HepG2 (cell line): Measurements from ENCODE around the gene IGF1. TPM values are rescaled to one million over a fixed set of nuclear protein-coding genes. Genes with fewer than 3 reads are reported as not detected.

Experiments used
- ATAC-seq: fragments of 200-7000 bp; cut with Tn5 transposase; 3 replicates; pipeline ENCODE4 v1.9.1; 2020; ENCODE audit warnings: mild to moderate bottlenecking, moderate library complexity
- BruUV-seq: library from RNA; stranded (reverse); fragments of 400-500 nt; replicated peaks from 2 replicates; lab custom pipeline; 2021; lab: Mats Ljungman, UMichigan
- CTCF ChIA-PET: fragments of 300-600 bp; formaldehyde crosslinking; extraction: SDS; loops from one replicate; lab custom pipeline; 2021; ENCODE audit warnings: low total read pairs, inconsistent platforms, low intra/inter-chr PET ratio; lab: Yijun Ruan, JAX
- POLR2A ChIA-PET: fragments of 350-600 bp; sonication (Branson Sonifier 250); formaldehyde crosslinking; loops from one replicate; lab custom pipeline; 2020; ENCODE audit warnings: antibody characterized with exemption, inconsistent platforms; lab: Yijun Ruan, JAX
- DNase-seq: peaks from one replicate; pipeline ENCODE4 v3.0.0-alpha.2; 2015; ENCODE audit warnings: low spot score
- FAIRE-seq: peaks from 3 replicates; lab custom pipeline; 2011; peaks lifted over from hg19 to GRCh38; lab: Jason Lieb, UNC
- H2AFZ ChIP-seq: one replicate; pipeline ENCODE4 v1.6.1; 2011; ENCODE audit warnings: low read length, inconsistent platforms
- H3K27ac ChIP-seq: fragments of 300-600 bp; 3 replicates; pipeline ENCODE4 v1.8.0; 2011; ENCODE audit warnings: mixed run types, mild to moderate bottlenecking, mixed read lengths, low read length, inconsistent platforms; ENCODE audit not compliant: insufficient read depth; ENCODE audit errors: extremely low read length
- H3K27me3 ChIP-seq, 2 experiments: fragments of 200-600 bp in 1 of 2; 2 replicates in 1 of 2; 3 replicates in 1 of 2; pipeline versions ENCODE4 v1.6.0 to v1.8.0; 2011; ENCODE audit warnings: low read length in 2 of 2, mild to moderate bottlenecking in 2 of 2, moderate library complexity in 2 of 2, inconsistent platforms in 1 of 2; ENCODE audit not compliant: insufficient read depth in 2 of 2, control insufficient read depth in 1 of 2
- H3K36me3 ChIP-seq, 2 experiments: fragments of 200-600 bp in 1 of 2; replicated peaks in 1 of 2; 2 replicates in 1 of 2; 3 replicates in 1 of 2; pipeline versions ENCODE4 v1.5.1 to v1.8.0; 2011; ENCODE audit warnings: low read length in 2 of 2, inconsistent platforms in 1 of 2; ENCODE audit not compliant: insufficient read depth in 2 of 2, control insufficient read depth in 1 of 2
- H3K4me1 ChIP-seq: 2 replicates; pipeline ENCODE4 v1.5.1; 2012; ENCODE audit warnings: low read length, inconsistent platforms; ENCODE audit not compliant: insufficient read depth
- H3K4me2 ChIP-seq: 2 replicates; pipeline ENCODE4 v1.6.0; 2011; ENCODE audit warnings: low read depth, low read length, inconsistent platforms
- H3K4me3 ChIP-seq, 3 experiments: fragments of 200-600 bp in 1 of 3; sonication (generic), shearing (Covaris generic) in 1 of 3; replicated peaks in 1 of 3; 2 replicates each; pipeline ENCODE4 v1.5.1; 2011 to 2016; ENCODE audit warnings: low read length in 3 of 3, inconsistent platforms in 2 of 3, low read depth in 2 of 3, mild to moderate bottlenecking in 2 of 3, control low read depth in 1 of 3, mixed read lengths in 1 of 3; ENCODE audit not compliant: insufficient read depth in 1 of 3
- H3K79me2 ChIP-seq: one replicate; pipeline ENCODE4 v1.6.1; 2011; ENCODE audit warnings: low read length, inconsistent platforms; ENCODE audit not compliant: insufficient read depth
- H3K9ac ChIP-seq: 2 replicates; pipeline ENCODE4 v1.6.0; 2011; ENCODE audit warnings: mild to moderate bottlenecking, low read depth, low read length, inconsistent platforms; ENCODE audit not compliant: insufficient read depth
- H3K9me3 ChIP-seq: 2 replicates; pipeline ENCODE4 v1.5.1; 2012; ENCODE audit warnings: mild to moderate bottlenecking, low read length
- H4K20me1 ChIP-seq: 2 replicates; pipeline ENCODE4 v1.6.0; 2011; ENCODE audit warnings: inconsistent platforms, mild to moderate bottlenecking, low read length, moderate library complexity; ENCODE audit not compliant: insufficient read depth
- ARID2 ChIP-seq: sonication (generic); formaldehyde crosslinking; IDR thresholded peaks from 2 replicates; pipeline ENCODE4 v1.8.1; 2022; ENCODE audit warnings: mild to moderate bottlenecking, missing genetic modification reagents, borderline replicate concordance
- ARNTL ChIP-seq: sonication (generic); formaldehyde crosslinking; IDR thresholded peaks from 2 replicates; pipeline ENCODE4 v1.4.0; 2020; ENCODE audit warnings: mild to moderate bottlenecking, missing genetic modification reagents
- CREB1 ChIP-seq, 2 experiments: fragments of 450-650 bp in 1 of 2; IDR thresholded peaks; 2 replicates each; pipeline ENCODE4 v1.6.1; 2016 to 2017; ENCODE audit warnings: control low read depth in 1 of 2, mild to moderate bottlenecking in 1 of 2, missing compliant biosample characterization in 1 of 2, missing genetic modification characterization in 1 of 2
- EZH2 ChIP-seq: conservative IDR thresholded peaks from 2 replicates; pipeline ENCODE4 v1.6.1; 2012; ENCODE audit warnings: mild to moderate bottlenecking, low read depth, low read length, moderate library complexity
- FIP1L1 ChIP-seq: fragments of 200-400 bp; formaldehyde crosslinking; IDR thresholded peaks from 2 replicates; pipeline ENCODE4 v1.6.1; 2018; ENCODE audit warnings: low read depth, mild to moderate bottlenecking, low read length, moderate library complexity, borderline replicate concordance; ENCODE audit not compliant: insufficient read depth
- ZBTB21 ChIP-seq: sonication (generic); formaldehyde crosslinking; IDR thresholded peaks from 2 replicates; pipeline ENCODE4 v1.4.0; 2020; ENCODE audit warnings: missing genetic modification reagents
- ZNF12 ChIP-seq: sonication (generic); formaldehyde crosslinking; IDR thresholded peaks from 2 replicates; pipeline ENCODE4 v1.5.0; 2020; ENCODE audit warnings: missing genetic modification reagents
- ZNF282 ChIP-seq: fragments of 450-650 bp; IDR thresholded peaks from 2 replicates; pipeline ENCODE4 v1.6.1; 2018; ENCODE audit not compliant: partially characterized antibody
- ZNF577 ChIP-seq: sonication (generic); formaldehyde crosslinking; IDR thresholded peaks from 2 replicates; pipeline ENCODE4 v1.4.0; 2020; ENCODE audit warnings: mild to moderate bottlenecking, low read depth, missing genetic modification reagents, borderline replicate concordance
- ZNF749 ChIP-seq: sonication (generic); formaldehyde crosslinking; IDR thresholded peaks from 2 replicates; pipeline ENCODE4 v1.8.0; 2022; ENCODE audit warnings: mild to moderate bottlenecking, missing genetic modification reagents, moderate library complexity, borderline replicate concordance
- WGBS: methylation state at CpG from one replicate; pipeline ENCODE4 v1.1.6; 2017; ENCODE audit warnings: low lambda C conversion rate; 5-methylcytosine and 5-hydroxymethylcytosine counted together
- in situ Hi-C: cut with HindIII; loops from 2 replicates; pipeline ENCODE4 v1.10.0; 2017; ENCODE audit warnings: low pct_unique_long_range_greater_than_20kb; ENCODE audit not compliant: extremely low pct_ligation_motif_present
- intact Hi-C: fragments of 100-400 bp; cut with micrococcal nuclease; formaldehyde crosslinking; loops from one replicate; pipeline ENCODE4 v1.10.0; 2022; ENCODE audit not compliant: unreplicated experiment
- polyA plus RNA-seq, 8 experiments: library from polyadenylated mRNA; depleted of rRNA in 3 of 8; stranded (reverse) in 7 of 8; unstranded in 1 of 8; fragments of >200 nt; fragmentation: Illumina TruSeq in 4 of 8; extraction: Trizol in 4 of 8; gene quantifications; 2 replicates each; pipeline versions ENCODE4 v1.2.1 to v1.2.3, GENCODE V29; 2011 to 2016; ENCODE audit warnings: low read depth in 4 of 8, missing spikeins in 1 of 8, mixed read lengths in 1 of 8; ENCODE audit not compliant: insufficient read depth in 1 of 8
- total RNA-seq, 5 experiments: library from RNA; depleted of rRNA; stranded (reverse); fragments of >200 nt; fragmentation: Illumina TruSeq; extraction: Trizol; gene quantifications; 2 replicates each; pipeline ENCODE4 v1.2.3, GENCODE V29; 2016; ENCODE audit warnings: low read depth in 1 of 5
- TF ChIP-seq, protein P1 (sequence below): fragments of 450-650 bp; IDR thresholded peaks from 2 replicates; pipeline ENCODE4 v1.6.1; 2017
- TF ChIP-seq, protein P2 (sequence below): sonication (generic); formaldehyde crosslinking; IDR thresholded peaks from 2 replicates; pipeline ENCODE4 v1.5.1; 2020; ENCODE audit warnings: mild to moderate bottlenecking, missing genetic modification reagents, borderline replicate concordance

IGF1 gene
- total and polyA plus RNA-seq, 2 of the 13 experiments (the other 11 are each of a cell fraction or from before 2014, with no cell fraction given) = not detected

DNA sequence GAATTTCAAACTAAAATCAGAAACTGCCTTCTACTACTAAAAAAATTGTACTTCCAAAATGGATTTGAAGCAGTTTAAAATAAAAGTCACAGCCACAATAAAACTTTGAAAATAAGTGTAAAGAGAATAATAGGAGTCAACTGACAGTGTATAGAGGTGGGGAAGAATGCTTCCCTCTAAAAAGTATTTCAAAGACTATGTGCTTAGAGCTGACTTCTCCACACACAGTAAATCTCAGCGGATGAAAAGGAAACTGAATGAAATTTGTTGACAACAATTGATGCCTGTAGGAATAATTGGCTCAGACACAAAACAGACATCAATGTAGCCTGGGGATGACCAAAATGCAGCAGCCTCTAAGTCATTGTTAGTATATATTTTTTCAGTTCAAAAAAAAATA, 7.9 kb downstream of the IGF1 start:
- Histone ChIP-seq H3K79me2 (no peaks in the 10 kb centered on the region), H4K20me1 (no peaks in the 10 kb centered on the region), H2AFZ (no peak overlapping the region), H3K27me3 (peaks cover 0 to 1% of the 10 kb centered on the region in 2 experiments; a peak in 1 of 5 replicates), H3K4me2 (no peak overlapping the region), H3K27ac (no peak overlapping the region)
- 4% methylated on average over 1 of the region's 1 CpG for WGBS
- in situ Hi-C loops (no loop called here), intact Hi-C loops (no loop called here)
- FAIRE-seq (no peak), ATAC-seq (no peak)
- ChIA-PET CTCF (no interaction called here), POLR2A (no interaction called here)
- no TSS peak for BruUV-seq
- no peak for TF ChIP-seq ZNF577
- TF ChIP-seq ZBTB21 (CRISPR knock-in tag) = no peak
- TF ChIP-seq ARNTL (CRISPR knock-in tag) = no peak
- no peak for TF ChIP-seq ZNF749 (CRISPR knock-in tag)
- TF ChIP-seq ZNF282 = no peak
- TF ChIP-seq ARID2 = no peak
- no peak for TF ChIP-seq ZNF12
- TF ChIP-seq, all 625 proteins: peak for 0
- no peaks in the 10 kb centered on the region for H3K4me1 ChIP-seq
- no peaks in the 10 kb centered on the region for H3K9me3 ChIP-seq
- no peaks in the 10 kb centered on the region for H3K36me3 ChIP-seq
- DNase-seq = no peak
- no peak overlapping the region for H3K9ac ChIP-seq
- no peak overlapping the region for H3K4me3 ChIP-seq

DNA sequence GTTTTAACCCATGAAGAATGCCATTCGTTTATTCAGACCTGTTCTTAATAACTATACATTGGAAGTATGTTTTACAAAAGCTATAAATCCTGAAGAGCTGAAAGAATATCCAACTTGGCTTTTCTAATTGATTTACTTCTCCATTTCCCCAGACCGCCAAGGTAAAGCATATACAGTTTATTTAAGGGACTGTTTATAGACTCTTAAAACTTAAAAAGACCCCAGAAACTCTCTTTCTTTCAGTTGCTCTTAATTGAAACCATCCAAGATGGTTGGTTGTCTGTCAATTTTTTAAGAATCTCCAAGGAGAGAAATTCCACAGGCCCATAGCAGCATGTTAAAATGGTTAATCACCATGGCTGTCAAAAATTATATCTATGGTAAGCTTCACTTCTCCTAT, 8.8 kb downstream of the IGF1 start:
- H3K4me1 ChIP-seq = no peaks in the 10 kb centered on the region
- no peak overlapping the region for H3K4me3 ChIP-seq
- no peaks in the 10 kb centered on the region for H4K20me1 ChIP-seq
- intact Hi-C loops (no loop called here), in situ Hi-C loops (no loop called here)
- POLR2A ChIA-PET = no interaction called here
- no TSS peak for BruUV-seq
- ATAC-seq (no peak), FAIRE-seq (no peak), DNase-seq (no peak)
- no peak overlapping the region for H2AFZ ChIP-seq
- H3K4me2 ChIP-seq = no peak overlapping the region
- H3K27me3 ChIP-seq = peaks cover 0 to 1% of the 10 kb centered on the region in 2 experiments; a peak in 1 of 5 replicates
- no peak overlapping the region for H3K9ac ChIP-seq
- H3K27ac ChIP-seq = no peak overlapping the region
- no peaks in the 10 kb centered on the region for H3K36me3 ChIP-seq
- H3K79me2 ChIP-seq = no peaks in the 10 kb centered on the region
- no peaks in the 10 kb centered on the region for H3K9me3 ChIP-seq
- WGBS = 21% methylated on average over 2 of the region's 2 CpGs
- CTCF ChIA-PET = no interaction called here
- TF ChIP-seq, protein P1, sequence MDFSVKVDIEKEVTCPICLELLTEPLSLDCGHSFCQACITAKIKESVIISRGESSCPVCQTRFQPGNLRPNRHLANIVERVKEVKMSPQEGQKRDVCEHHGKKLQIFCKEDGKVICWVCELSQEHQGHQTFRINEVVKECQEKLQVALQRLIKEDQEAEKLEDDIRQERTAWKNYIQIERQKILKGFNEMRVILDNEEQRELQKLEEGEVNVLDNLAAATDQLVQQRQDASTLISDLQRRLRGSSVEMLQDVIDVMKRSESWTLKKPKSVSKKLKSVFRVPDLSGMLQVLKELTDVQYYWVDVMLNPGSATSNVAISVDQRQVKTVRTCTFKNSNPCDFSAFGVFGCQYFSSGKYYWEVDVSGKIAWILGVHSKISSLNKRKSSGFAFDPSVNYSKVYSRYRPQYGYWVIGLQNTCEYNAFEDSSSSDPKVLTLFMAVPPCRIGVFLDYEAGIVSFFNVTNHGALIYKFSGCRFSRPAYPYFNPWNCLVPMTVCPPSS = no peak
- TF ChIP-seq, protein P2, sequence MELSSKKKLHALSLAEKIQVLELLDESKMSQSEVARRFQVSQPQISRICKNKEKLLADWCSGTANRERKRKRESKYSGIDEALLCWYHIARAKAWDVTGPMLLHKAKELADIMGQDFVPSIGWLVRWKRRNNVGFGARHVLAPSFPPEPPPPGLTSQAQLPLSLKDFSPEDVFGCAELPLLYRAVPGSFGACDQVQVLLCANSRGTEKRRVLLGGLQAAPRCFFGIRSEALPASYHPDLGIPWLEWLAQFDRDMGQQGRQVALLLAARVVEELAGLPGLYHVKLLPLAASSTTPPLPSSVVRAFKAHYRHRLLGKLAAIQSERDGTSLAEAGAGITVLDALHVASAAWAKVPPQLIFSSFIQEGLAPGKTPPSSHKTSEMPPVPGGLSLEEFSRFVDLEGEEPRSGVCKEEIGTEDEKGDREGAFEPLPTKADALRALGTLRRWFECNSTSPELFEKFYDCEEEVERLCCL (CRISPR knock-in tag) = no peak
- TF ChIP-seq EZH2 (no peak), FIP1L1 (no peak), CREB1 (IDR thresholded peaks at IDR 0.05) (no peak), CREB1 (CRISPR knock-in tag; IDR thresholded peaks at IDR 0.05) (no peak)
